CD4-positive, alpha-beta T cell (primary cell): ENCODE results near the gene ANKRD13D. TPM values are rescaled to one million over a fixed set of nuclear protein-coding genes. Genes with fewer than 3 reads are reported as not detected.

Source experiments
- ATAC-seq: fragments of 200-7000 bp; cut with Tn5 transposase; one replicate; pipeline ENCODE4 v1.10.0; 2022; ENCODE audit warnings: mild to moderate bottlenecking; ENCODE audit not compliant: poor library complexity
- CTCF ChIA-PET: fragments of 350-600 bp; sonication (Branson Sonifier 250); formaldehyde crosslinking; loops from one replicate; lab custom pipeline; 2021; ENCODE audit warnings: antibody characterized with exemption, inconsistent platforms; lab: Charles Lee
- POLR2A ChIA-PET: fragments of 350-600 bp; sonication (Branson Sonifier 250); formaldehyde crosslinking; loops from one replicate; lab custom pipeline; 2021; ENCODE audit warnings: antibody characterized with exemption, inconsistent platforms; lab: Charles Lee
- DNase-seq, 14 experiments: peaks; one replicate each; pipeline ENCODE4 v3.0.0-alpha.2; 2013 to 2020; ENCODE audit warnings: mixed read lengths in 2 of 14
- H3K27ac ChIP-seq, 2 donors: one replicate each; pipeline versions ENCODE4 v1.5.1 to v1.7.0; 2013; ENCODE audit warnings: low read length in 2 of 2, low read depth in 1 of 2, mild to moderate bottlenecking in 1 of 2
- H3K27me3 ChIP-seq, 2 experiments: 1 replicate in 1 of 2; 2 replicates in 1 of 2; pipeline versions ENCODE4 v1.6.1 to v1.7.0; 2013; ENCODE audit warnings: low read length in 2 of 2, control low read depth in 1 of 2, mild to moderate bottlenecking in 1 of 2, moderate library complexity in 1 of 2; ENCODE audit not compliant: insufficient read depth in 2 of 2, control insufficient read depth in 1 of 2
- H3K36me3 ChIP-seq: one replicate; pipeline ENCODE4 v1.6.1; 2013; ENCODE audit warnings: low read length, control low read depth; ENCODE audit not compliant: insufficient read depth
- H3K4me1 ChIP-seq: one replicate; pipeline ENCODE4 v1.6.1; 2013; ENCODE audit warnings: low read length, control low read depth; ENCODE audit not compliant: insufficient read depth
- H3K4me3 ChIP-seq: one replicate; pipeline ENCODE4 v1.5.1; 2013; ENCODE audit warnings: mild to moderate bottlenecking, low read length, moderate library complexity
- H3K9me3 ChIP-seq, 2 experiments: 1 replicate in 1 of 2; 2 replicates in 1 of 2; pipeline versions ENCODE4 v1.6.1 to v1.7.0; 2013; ENCODE audit warnings: low read length in 2 of 2, mild to moderate bottlenecking in 2 of 2, control low read depth in 1 of 2, moderate library complexity in 1 of 2; ENCODE audit not compliant: control insufficient read depth in 1 of 2, insufficient read depth in 1 of 2
- H3K27ac Mint-ChIP-seq: one replicate; pipeline ENCODE4 v1.8.0; 2020; ENCODE audit warnings: mixed read lengths
- H3K27me3 Mint-ChIP-seq: one replicate; pipeline ENCODE4 v1.8.0; 2021; ENCODE audit warnings: mixed read lengths
- H3K36me3 Mint-ChIP-seq: one replicate; pipeline ENCODE4 v1.8.0; 2021; ENCODE audit warnings: low read depth, mixed read lengths
- H3K4me1 Mint-ChIP-seq: one replicate; pipeline ENCODE4 v1.8.0; 2021; ENCODE audit warnings: low read depth, mixed read lengths
- H3K4me3 Mint-ChIP-seq: one replicate; pipeline ENCODE4 v1.8.0; 2020; ENCODE audit warnings: mild to moderate bottlenecking, mixed read lengths
- H3K9me3 Mint-ChIP-seq: one replicate; pipeline ENCODE4 v1.8.0; 2020; ENCODE audit warnings: mixed read lengths
- CTCF ChIP-seq: fragments of 200-600 bp; IDR thresholded peaks from one replicate; pipeline ENCODE4 v1.8.0; 2022; ENCODE audit warnings: antibody characterized with exemption, mild to moderate bottlenecking
- intact Hi-C, 2 experiments: fragments of 100-400 bp; cut with DNase I in 1 of 2; cut with micrococcal nuclease in 1 of 2; formaldehyde crosslinking; loops; one replicate each; pipeline versions ENCODE4 v1.15.1 to v1.9.0; 2023 to 2025; cut with DNase I, micrococcal nuclease
- total RNA-seq, 174 experiments: library from RNA in 2 of 174; stranded (reverse) in 2 of 174; gene quantifications; one replicate each; pipeline ENCODE4 v1.2.3 and lab custom pipeline; 2021 to 2026

ANKRD13D gene
- total RNA-seq, 2 experiments from 2014 or later: 160 to 161 TPM

GRCh38 chr11:67345920-67346819 lies 57.1 kb downstream of the ANKRD13D start:
- ChIA-PET POLR2A (interaction anchor here (0.5 to 3.3 kb wide), 24 partner anchors 7 to 283 kb away, joined by 3 to 30 read pairs (median 4); partner anchors contain the start of genes CLCF1, GRK2, POLD4 and PPP1CA), CTCF (interaction anchor here (1.0 to 5.5 kb wide), 18 partner anchors 10 to 132 kb away, joined by 3 to 58 read pairs (median 4); partner anchors contain the start of genes CLCF1, PPP1CA and RAD9A)
- H3K4me3 Mint-ChIP-seq: peak overlapping the region; percentile 57
- peak overlapping the region; percentile 78 for H3K27ac Mint-ChIP-seq
- Histone ChIP-seq H3K36me3 (no peaks in the 10 kb centered on the region), H3K4me1 (peaks cover 40% of the 10 kb centered on the region), H3K9me3 (no peaks in the 10 kb centered on the region), H3K27ac (peak overlapping the region in 1 of 2 donors; percentile 18), H3K4me3 (no peak overlapping the region), H3K27me3 (no peaks in the 10 kb centered on the region)
- no peaks in the 10 kb centered on the region for H3K9me3 Mint-ChIP-seq
- ATAC-seq (peak; percentile 71), DNase-seq (peak in 4 of 14 experiments; percentile 39 to 65 (median 55))
- H3K4me1 Mint-ChIP-seq: peaks cover 64% of the 10 kb centered on the region
- no peaks in the 10 kb centered on the region for H3K27me3 Mint-ChIP-seq
- peaks cover 3% of the 10 kb centered on the region for H3K36me3 Mint-ChIP-seq
- peak; percentile 81 for TF ChIP-seq CTCF
- intact Hi-C loops: loop anchor here in 1 of 2 experiments (5.0 kb wide), 1 partner anchor 36 kb away; no protein-coding TSS in a partner anchor

GRCh38 chr11:67347964-67348749 lies 59.1 kb downstream of the ANKRD13D start:
- H3K36me3 ChIP-seq: peaks cover 5% of the 10 kb centered on the region
- no peak overlapping the region for H3K27ac ChIP-seq
- no peak overlapping the region for H3K4me3 Mint-ChIP-seq
- no peak for ATAC-seq
- peaks cover 69% of the 10 kb centered on the region for H3K4me1 Mint-ChIP-seq
- H3K36me3 Mint-ChIP-seq: peaks cover 10% of the 10 kb centered on the region
- H3K9me3 Mint-ChIP-seq: no peaks in the 10 kb centered on the region
- H3K27ac Mint-ChIP-seq: peak overlapping the region; percentile 52
- no peaks in the 10 kb centered on the region for H3K9me3 ChIP-seq
- H3K27me3 Mint-ChIP-seq: no peaks in the 10 kb centered on the region
- CTCF ChIA-PET: interaction anchor here (0.8 to 10.0 kb wide), 3 partner anchors 8 to 34 kb away, joined by 3 to 241 read pairs (median 20); no protein-coding TSS in a partner anchor
- no peak for TF ChIP-seq CTCF
- peaks cover 60% of the 10 kb centered on the region for H3K4me1 ChIP-seq
- POLR2A ChIA-PET: interaction anchor here (1.3 kb wide), 1 partner anchor 53 kb away, joined by 3 read pairs; the partner anchor contains the start of gene PPP1CA
- intact Hi-C loops: loop anchor here in 1 of 2 experiments (2.0 to 5.0 kb wide), 2 partner anchors 29 to 34 kb away; no protein-coding TSS in a partner anchor
- no peaks in the 10 kb centered on the region for H3K27me3 ChIP-seq
- H3K4me3 ChIP-seq: no peak overlapping the region
- no peak for DNase-seq

- DNase-seq: no peak
- POLR2A ChIA-PET: interaction anchor here (1.3 kb wide), 1 partner anchor 53 kb away, joined by 3 read pairs; the partner anchor contains the start of gene PPP1CA
- Histone ChIP-seq H3K36me3 (peaks cover 5% of the 10 kb centered on the region), H3K4me1 (peaks cover 59% of the 10 kb centered on the region), H3K27ac (no peak overlapping the region), H3K4me3 (no peak overlapping the region), H3K9me3 (no peaks in the 10 kb centered on the region), H3K27me3 (no peaks in the 10 kb centered on the region)
- H3K9me3 Mint-ChIP-seq: no peaks in the 10 kb centered on the region
- peaks cover 14% of the 10 kb centered on the region for H3K36me3 Mint-ChIP-seq
- CTCF ChIA-PET: interaction anchor here (0.8 to 10.0 kb wide), 2 partner anchors 32 to 33 kb away, joined by 4 to 241 read pairs; no protein-coding TSS in a partner anchor
- intact Hi-C loops: loop anchor here in 1 of 2 experiments (2.0 to 5.0 kb wide), 2 partner anchors 30 to 33 kb away; no protein-coding TSS in a partner anchor
- H3K4me1 Mint-ChIP-seq: peaks cover 75% of the 10 kb centered on the region
- TF ChIP-seq CTCF: no peak
- no peak overlapping the region for H3K4me3 Mint-ChIP-seq
- no peak for ATAC-seq
- no peaks in the 10 kb centered on the region for H3K27me3 Mint-ChIP-seq
- peak overlapping the region; percentile 52 for H3K27ac Mint-ChIP-seq
Measured at GRCh38 chr11:67349036-67349435, 59.9 kb downstream of the ANKRD13D start.
